Uterus (tissue), 2 donors: Measurements from ENCODE around the gene CCDC60.

Experiments used
- CTCF ChIP-seq, 4 experiments: fragments of 200-600 bp in 2 of 4; fragments of 450-650 bp in 2 of 4; sonication (generic) in 2 of 4; IDR thresholded peaks; one replicate each; pipeline ENCODE4 v1.5.1; 2016 to 2019; ENCODE audit warnings: antibody characterized with exemption in 4 of 4, mild to moderate bottlenecking in 2 of 4, moderate library complexity in 1 of 4
- POLR2A ChIP-seq, 2 donors: fragments of 450-650 bp; IDR thresholded peaks; one replicate each; pipeline ENCODE4 v1.6.1; 2016; ENCODE audit warnings: antibody characterized with exemption in 2 of 2, mild to moderate bottlenecking in 1 of 2, moderate library complexity in 1 of 2

- TF ChIP-seq CTCF (IDR thresholded peaks at IDR 0.05) = no peak
- TF ChIP-seq POLR2A (IDR thresholded peaks at IDR 0.05) = no peak
Observed at GRCh38 chr12:119505001-119505400, 170.5 kb downstream of the CCDC60 start.
